K562 (cell line): Measurements from ENCODE around the gene GABPB2. TPM values are rescaled to one million over a fixed set of nuclear protein-coding genes. Genes with fewer than 3 reads are reported as not detected.

Experiments
- ATAC-seq: fragments of 200-7000 bp; cut with Tn5 transposase; 3 replicates; pipeline ENCODE4 v1.9.1; 2020; ENCODE audit warnings: moderate library complexity
- Bru-seq: library from RNA; stranded (reverse); fragments of 400-500 nt; gene quantifications from one replicate; lab custom pipeline; 2021; lab: Mats Ljungman, UMichigan
- BruChase-seq, 2 experiments: library from RNA; stranded (reverse); fragments of 400-500 nt; gene quantifications; one replicate each; lab custom pipeline; 2021; lab: Mats Ljungman, UMichigan
- BruUV-seq: library from RNA; stranded (reverse); fragments of 400-500 nt; replicated peaks from 2 replicates; lab custom pipeline; 2021; lab: Mats Ljungman, UMichigan
- CTCF ChIA-PET: fragments of 300-600 bp; formaldehyde crosslinking; extraction: SDS; loops from one replicate; lab custom pipeline; 2021; ENCODE audit warnings: low intra/inter-chr PET ratio; lab: Yijun Ruan, JAX
- POLR2A ChIA-PET: fragments of 300-600, 350-650 bp; sonication (Branson Sonifier 250); formaldehyde crosslinking; extraction: SDS; loops from one replicate; lab custom pipeline; 2021; ENCODE audit warnings: antibody characterized with exemption, inconsistent platforms; lab: Yijun Ruan, JAX
- DNase-seq, 4 experiments: peaks; one replicate each; pipeline versions ENCODE4 v3.0.0 to v3.0.0-alpha.2; 2011 to 2018; ENCODE audit warnings: low spot score in 3 of 4, mixed read lengths in 3 of 4; ENCODE audit errors: extremely low read depth in 1 of 4
- FAIRE-seq: peaks from 2 replicates; lab custom pipeline; 2011; peaks lifted over from hg19 to GRCh38; lab: Jason Lieb, UNC
- H2AFZ ChIP-seq: 2 replicates; pipeline ENCODE4 v1.6.0; 2011; ENCODE audit warnings: low read depth, low read length, control low read depth, inconsistent platforms
- H3K27ac ChIP-seq: fragments of 200-600 bp; 3 replicates; pipeline ENCODE4 v1.8.0; 2011; ENCODE audit warnings: low read depth, mild to moderate bottlenecking, control low read depth, inconsistent platforms, low read length, moderate library complexity, mixed read lengths; ENCODE audit errors: extremely low read depth
- H3K27me3 ChIP-seq, 2 experiments: fragments of 300-600 bp in 1 of 2; 2 replicates in 1 of 2; 3 replicates in 1 of 2; pipeline versions ENCODE4 v1.6.0 to v1.8.0; 2011; ENCODE audit warnings: inconsistent platforms in 2 of 2, low read length in 2 of 2, mild to moderate bottlenecking in 1 of 2, mixed read lengths in 1 of 2, moderate library complexity in 1 of 2; ENCODE audit not compliant: control insufficient read depth in 2 of 2, insufficient read depth in 2 of 2
- H3K36me3 ChIP-seq: fragments of 300-600 bp; 3 replicates; pipeline ENCODE4 v1.8.0; 2011; ENCODE audit warnings: mild to moderate bottlenecking, low read length, inconsistent platforms; ENCODE audit not compliant: control insufficient read depth, insufficient read depth
- H3K4me1 ChIP-seq, 2 experiments: fragments of 200-600 bp in 1 of 2; replicated peaks in 1 of 2; 2 replicates in 1 of 2; 3 replicates in 1 of 2; pipeline versions ENCODE4 v1.5.1 to v1.8.0; 2011; ENCODE audit warnings: inconsistent platforms in 2 of 2, low read length in 2 of 2, mild to moderate bottlenecking in 1 of 2, mixed read lengths in 1 of 2, moderate library complexity in 1 of 2; ENCODE audit not compliant: control insufficient read depth in 2 of 2, insufficient read depth in 2 of 2
- H3K4me2 ChIP-seq: 2 replicates; pipeline ENCODE4 v1.6.1; 2011; ENCODE audit warnings: low read length, control low read depth, inconsistent platforms, mixed read lengths; ENCODE audit not compliant: insufficient read depth
- H3K4me3 ChIP-seq: fragments of 200-600 bp; sonication (generic), shearing (Covaris generic); 2 replicates; pipeline ENCODE4 v1.5.1; 2016; ENCODE audit warnings: control low read depth, inconsistent platforms
- H3K79me2 ChIP-seq: fragments of 200-600 bp; 3 replicates; pipeline ENCODE4 v1.8.0; 2011; ENCODE audit warnings: low read length, inconsistent platforms; ENCODE audit not compliant: control insufficient read depth, insufficient read depth
- H3K9ac ChIP-seq, 2 experiments: 2 replicates each; pipeline versions ENCODE4 v1.6.0 to v1.6.1; 2011; ENCODE audit warnings: low read depth in 2 of 2, low read length in 2 of 2, control low read depth in 1 of 2, inconsistent platforms in 1 of 2, mild to moderate bottlenecking in 1 of 2, mixed read lengths in 1 of 2; ENCODE audit not compliant: insufficient read depth in 1 of 2
- H3K9me1 ChIP-seq: one replicate; pipeline ENCODE4 v1.6.0; 2011; ENCODE audit warnings: inconsistent platforms, mild to moderate bottlenecking, low read length, moderate library complexity; ENCODE audit not compliant: control insufficient read depth, insufficient read depth
- H3K9me3 ChIP-seq: replicated peaks from 2 replicates; pipeline ENCODE4 v1.5.1; 2011; ENCODE audit warnings: low read depth, low read length, inconsistent platforms; ENCODE audit not compliant: control insufficient read depth, insufficient read depth
- H4K20me1 ChIP-seq: replicated peaks from 2 replicates; pipeline ENCODE4 v1.6.1; 2011; ENCODE audit warnings: low read length, inconsistent platforms, mixed read lengths; ENCODE audit not compliant: control insufficient read depth, insufficient read depth
- BRD4 ChIP-seq: fragments of 200-600 bp; sonication (generic); IDR thresholded peaks from 2 replicates; pipeline ENCODE4 v1.6.1; 2017; ENCODE audit warnings: inconsistent platforms
- DACH1 ChIP-seq: fragments of 450-650 bp; IDR thresholded peaks from 2 replicates; pipeline ENCODE4 v1.6.1; 2018; ENCODE audit not compliant: partially characterized antibody
- E4F1 ChIP-seq: fragments of 250-450 bp; sonication (Bioruptor Pico); IDR thresholded peaks from 2 replicates; pipeline ENCODE4 v1.5.0; 2021; ENCODE audit warnings: mild to moderate bottlenecking, borderline replicate concordance
- ERF ChIP-seq: fragments of 450-650 bp; formaldehyde crosslinking; IDR thresholded peaks from 2 replicates; pipeline ENCODE4 v1.4.0; 2020; ENCODE audit warnings: mild to moderate bottlenecking, mixed read lengths
- GABPB1 ChIP-seq: sonication (generic); formaldehyde crosslinking; IDR thresholded peaks from 2 replicates; pipeline ENCODE4 v1.8.0; 2022; ENCODE audit warnings: mild to moderate bottlenecking, missing genetic modification reagents
- SMARCC2 ChIP-seq: fragments of 450-650 bp; IDR thresholded peaks from 2 replicates; pipeline ENCODE4 v1.6.1; 2017; ENCODE audit warnings: antibody characterized with exemption, moderate library complexity, mild to moderate bottlenecking, low read depth
- SP1 ChIP-seq: sonication (generic); formaldehyde crosslinking; IDR thresholded peaks from 2 replicates; pipeline ENCODE4 v1.8.1; 2022; ENCODE audit warnings: mild to moderate bottlenecking, missing genetic modification reagents
- TBL1XR1 ChIP-seq, 2 experiments: IDR thresholded peaks; 2 replicates each; pipeline ENCODE4 v1.6.1; 2012; ENCODE audit warnings: improper control_type of control experiment in 2 of 2, low read length in 2 of 2, mild to moderate bottlenecking in 1 of 2
- TEAD1 ChIP-seq, 2 experiments: fragments of 450-650 bp in 1 of 2; sonication (generic) in 1 of 2; formaldehyde crosslinking; IDR thresholded peaks; 2 replicates each; pipeline versions ENCODE4 v1.4.0 to v1.8.0; 2020 to 2022; ENCODE audit warnings: mild to moderate bottlenecking in 2 of 2, missing genetic modification reagents in 1 of 2
- XRCC3 ChIP-seq: fragments of 450-650 bp; IDR thresholded peaks from 2 replicates; pipeline ENCODE4 v1.6.1; 2017; ENCODE audit warnings: mild to moderate bottlenecking, moderate library complexity
- WGBS: fragments of 100-300 bp; shearing (Covaris generic); methylation state at CpG from one replicate; pipeline ENCODE4 v1.1.6; 2016; ENCODE audit warnings: low coverage, mixed read lengths; ENCODE audit not compliant: insufficient coverage; ENCODE audit errors: missing lambda C conversion rate; 5-methylcytosine and 5-hydroxymethylcytosine counted together
- in situ Hi-C: fragments of 300-500 bp; cut with MboI; formaldehyde crosslinking; loops from 4 replicates; pipeline ENCODE4 v1.15.0; 2018; ENCODE audit warnings: inconsistent platforms, mixed read lengths
- intact Hi-C: fragments of 100-400 bp; cut with micrococcal nuclease; formaldehyde crosslinking; loops from 2 replicates; pipeline ENCODE4 v1.14.2; 2022
- long read RNA-seq, 3 experiments: library from polyadenylated mRNA in 2 of 3; library from RNA in 1 of 3; unstranded in 2 of 3; stranded (forward) in 1 of 3; transcript quantifications; one replicate each; pipeline ENCODE4 v2.0.0, GENCODE V29; 2019 to 2022
- polyA minus RNA-seq, 3 experiments: library from RNA; depleted of rRNA, polyadenylated mRNA; stranded (reverse); fragments of >200 nt; gene quantifications; 2 replicates each; pipeline ENCODE4 v1.2.3, GENCODE V29; 2011
- polyA plus RNA-seq, 8 experiments: library from polyadenylated mRNA; depleted of rRNA in 4 of 8; stranded (reverse) in 5 of 8; unstranded in 3 of 8; fragments of >200 nt; fragmentation: Nextera tagmentation in 2 of 8; fragmentation: Illumina TruSeq in 1 of 8; extraction: Ambion mirVana in 2 of 8; extraction: Trizol in 1 of 8; gene quantifications; 2 replicates each; pipeline versions ENCODE4 v1.2.1 to v1.2.3, GENCODE V29; 2011 to 2014; ENCODE audit warnings: inconsistent platforms in 1 of 8, missing spikeins in 1 of 8
- total RNA-seq, 7 experiments: library from RNA; depleted of rRNA in 6 of 7; stranded (reverse); fragments of >200 nt in 6 of 7; fragmentation: Illumina TruSeq in 2 of 7; extraction: Trizol in 2 of 7; gene quantifications; 2 replicates each; pipeline versions ENCODE4 v1.2.1 to v1.2.3, GENCODE V29; 2011 to 2021; ENCODE audit warnings: low replicate concordance in 1 of 7
- TF ChIP-seq, protein P1 (sequence below): fragments of 450-650 bp; formaldehyde crosslinking; IDR thresholded peaks from 2 replicates; pipeline ENCODE4 v1.4.0; 2020; ENCODE audit warnings: mild to moderate bottlenecking, moderate library complexity

The GABPB2 gene
- 14.5 and 20.9 TPM in 2 replicates for total RNA-seq (2011; cell fraction: chromatin; rRNA removed; ENCODE audit: low replicate concordance)
- total RNA-seq (2011; cell fraction: nucleolus; rRNA removed), result 7.0 and 7.1 TPM in 2 replicates
- total RNA-seq (2011; cell fraction: nucleoplasm; rRNA removed), result 9.7 and 13.7 TPM in 2 replicates
- 4.8 and 6.9 TPM in 2 replicates for total RNA-seq (2014; rRNA removed)
- 8.0 and 9.6 TPM in 2 replicates for total RNA-seq (2014; rRNA removed; fragmentation: Illumina TruSeq; extraction: Trizol)
- total RNA-seq (2015; rRNA removed; fragmentation: Illumina TruSeq; extraction: Trizol), result 6.1 and 7.1 TPM in 2 replicates
- 5.9 and 6.6 TPM in 2 replicates for total RNA-seq (2021)
- 13.3 and 18.6 TPM in 2 replicates for polyA plus RNA-seq (2011; rRNA removed)
- 8.6 and 14.1 TPM in 2 replicates for polyA plus RNA-seq (2011; cell fraction: cytosol; rRNA removed)
- polyA plus RNA-seq (2011; cell fraction: nucleus; rRNA removed), result 7.7 and 11.0 TPM in 2 replicates
- 3.6 and 4.9 TPM in 2 replicates for polyA plus RNA-seq (2012)
- polyA plus RNA-seq (2014; fragmentation: Illumina TruSeq; extraction: Trizol), result 4.8 and 6.4 TPM in 2 replicates
- 1 to 10 TPM; 2.2 to 3.0 TPM for polyA plus RNA-seq (2014; fragmentation: Nextera tagmentation; extraction: Ambion mirVana)
- 6.1 and 7.1 TPM in 2 replicates for polyA plus RNA-seq (2014; rRNA removed)
- 18.4 and 21.3 TPM in 2 replicates for polyA minus RNA-seq (2011; rRNA and poly(A)+ RNA removed)
- 5.6 and 9.4 TPM in 2 replicates for polyA minus RNA-seq (2011; cell fraction: cytosol; rRNA and poly(A)+ RNA removed)
- 3.0 and 3.9 TPM in 2 replicates for polyA minus RNA-seq (2011; cell fraction: nucleus; rRNA and poly(A)+ RNA removed)
- percentile 50 among the genes with signal in this experiment for Bru-seq, nascent RNA
- BruChase-seq, experiment 1, labeled RNA remaining after a 2-hour chase, result percentile 57 among the genes with signal in this experiment
- percentile 60 among the genes with signal in this experiment for BruChase-seq, experiment 2, labeled RNA remaining after a 6-hour chase
- long read RNA-seq, experiment 1, full-length matches to known transcripts, result 1 of 17 reads
- long read RNA-seq, experiment 1, partial matches to known transcripts, result 4 of 17 reads
- long read RNA-seq, experiment 1, other reads (novel, unspliced or antisense), result 12 of 17 reads
- long read RNA-seq, experiment 2, full-length matches to known transcripts, result 2 of 4 reads
- long read RNA-seq, experiment 2, partial matches to known transcripts, result 0 of 4 reads
- long read RNA-seq, experiment 2, other reads (novel, unspliced or antisense), result 2 of 4 reads
- long read RNA-seq, experiment 3, partial matches to known transcripts, result 0 of 4 reads
- long read RNA-seq, experiment 3, other reads (novel, unspliced or antisense), result 4 of 4 reads

DNA sequence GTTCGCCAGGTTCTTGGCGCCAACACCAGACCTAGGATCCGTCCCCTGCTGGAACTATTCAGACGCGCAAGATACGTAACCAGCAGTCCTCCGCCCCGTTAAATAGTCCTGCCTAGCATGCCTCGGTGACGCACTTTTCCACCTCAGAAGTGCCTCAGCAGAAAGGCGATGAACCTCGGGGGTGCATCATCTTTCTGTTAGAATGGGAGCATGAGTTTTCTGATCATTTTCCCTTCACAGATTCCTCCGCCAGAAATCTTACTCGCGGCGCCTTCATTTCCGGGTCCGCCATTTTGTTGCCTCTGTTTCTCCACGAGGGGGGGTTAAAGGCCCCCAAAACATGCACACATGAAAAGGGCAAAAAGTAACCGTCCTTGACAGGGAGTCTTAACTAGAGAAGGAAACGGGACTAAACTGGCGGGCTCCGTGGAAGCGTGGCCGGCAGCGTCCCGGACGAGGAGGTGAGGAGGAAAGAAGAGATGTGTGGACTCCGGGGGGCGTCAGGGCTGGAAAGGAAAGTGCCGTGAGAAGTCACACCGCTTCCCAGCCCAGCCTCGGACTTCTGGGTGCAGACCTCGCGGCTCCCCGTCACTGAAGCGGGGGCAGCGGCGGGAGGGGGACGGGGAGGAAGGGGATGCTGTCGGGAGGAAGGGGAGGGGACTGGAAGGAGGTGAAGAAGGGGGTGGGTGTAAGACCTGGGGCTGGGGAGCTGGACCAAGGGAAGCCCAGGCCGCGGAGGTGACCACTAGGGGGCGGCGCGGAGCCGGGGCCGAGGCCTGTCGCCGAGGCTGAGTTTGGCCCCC is at the start of gene GABPB2:
Gene GABPB2, plus strand, starts transcription at position 288 of the 803 bp plus-strand sequence. CDS start 17,429 bp downstream, outside the sequence.
- peaks cover 21% of the 10 kb centered on the region for H3K79me2 ChIP-seq
- BruUV-seq, result TSS peak; percentile 59
- H4K20me1 ChIP-seq, result no peaks in the 10 kb centered on the region
- WGBS, result 0% methylated on average over 29 of the region's 50 CpGs
- H3K36me3 ChIP-seq, result peaks cover 25% of the 10 kb centered on the region; the same call in 1 of the 3 replicates
- ChIA-PET POLR2A (interaction anchor here (0.5 to 1.8 kb wide), 14 partner anchors 9 to 1183 kb away, joined by 3 to 7 read pairs (median 4); partner anchors contain the start of genes CDC42SE1 and MLLT11), CTCF (interaction anchor here (0.7 kb wide), 2 partner anchors 12 to 86 kb away, joined by 4 read pairs; partner anchors contain the start of gene TNFAIP8L2)
- intact Hi-C loops, result loop anchor here (2.0 to 5.0 kb wide), 2 partner anchors 46 to 63 kb away; partner anchors contain the start of genes MINDY1 and PRUNE1
- H3K27me3 ChIP-seq, result no peaks in the 10 kb centered on the region
- peak; percentile 92 to 94 (median 93) for DNase-seq
- ATAC-seq, result peak; percentile 89
- no peaks in the 10 kb centered on the region for H3K9me3 ChIP-seq
- H3K4me3 ChIP-seq, result peak within 1 kb of the TSS; percentile 82
- H2AFZ ChIP-seq, result peak within 1 kb of the TSS; percentile 98
- peak within 1 kb of the TSS; percentile 97 for H3K4me2 ChIP-seq
- FAIRE-seq, result peak; percentile 94
- peak within 1 kb of the TSS; percentile 93 to 94 for H3K9ac ChIP-seq
- peaks cover 20 to 29% of the 10 kb centered on the region in 2 experiments for H3K4me1 ChIP-seq
- peak within 1 kb of the TSS; percentile 98 for H3K27ac ChIP-seq
- in situ Hi-C loops, result no loop called here
- no peaks in the 10 kb centered on the region for H3K9me1 ChIP-seq
- TF ChIP-seq SMARCC2 (peak; percentile 26; the same call in 1 of the 2 replicates), E4F1 (CRISPR knock-in tag) (no peak), GABPB1 (CRISPR knock-in tag) (peak; percentile 85), SP1 (peak; percentile 90), BRD4 (peak; percentile 96), XRCC3 (no peak; the same call in 1 of the 2 replicates), TBL1XR1 (IDR thresholded peaks at IDR 0.05; ENCODE audit: low read length in 2 of 2) (peak; percentile 12 to 66; a peak in 2 of 4 replicates), ERF (no peak), DACH1 (no peak), TEAD1 (CRISPR knock-in tag; IDR thresholded peaks at IDR 0.05) (peak; percentile 85 to 86; a peak in 3 of 4 replicates)
- TF ChIP-seq, protein P1, sequence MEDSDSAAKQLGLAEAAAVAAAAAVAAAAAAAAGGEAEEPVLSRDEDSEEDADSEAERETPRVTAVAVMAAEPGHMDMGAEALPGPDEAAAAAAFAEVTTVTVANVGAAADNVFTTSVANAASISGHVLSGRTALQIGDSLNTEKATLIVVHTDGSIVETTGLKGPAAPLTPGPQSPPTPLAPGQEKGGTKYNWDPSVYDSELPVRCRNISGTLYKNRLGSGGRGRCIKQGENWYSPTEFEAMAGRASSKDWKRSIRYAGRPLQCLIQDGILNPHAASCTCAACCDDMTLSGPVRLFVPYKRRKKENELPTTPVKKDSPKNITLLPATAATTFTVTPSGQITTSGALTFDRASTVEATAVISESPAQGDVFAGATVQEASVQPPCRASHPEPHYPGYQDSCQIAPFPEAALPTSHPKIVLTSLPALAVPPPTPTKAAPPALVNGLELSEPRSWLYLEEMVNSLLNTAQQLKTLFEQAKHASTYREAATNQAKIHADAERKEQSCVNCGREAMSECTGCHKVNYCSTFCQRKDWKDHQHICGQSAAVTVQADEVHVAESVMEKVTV, result 0 out of 2 replicates have a peak, but pooled peaks have one; percentile 10
